Pulmonary artery endothelial cell (primary cell): ENCODE results near the gene PLXND1. TPM values are rescaled to one million over a fixed set of nuclear protein-coding genes. Genes with fewer than 3 reads are reported as not detected.

Experiments used
- DNase-seq: peaks from one replicate; pipeline ENCODE4 v3.0.0-alpha.2; 2011; ENCODE audit warnings: low read depth, low spot score
- total RNA-seq: library from RNA; depleted of rRNA; stranded (reverse); fragments of >200 nt; gene quantifications from 2 replicates; pipeline ENCODE4 v1.2.3, GENCODE V29; 2014

PLXND1 gene
- total RNA-seq, 1 donor from 2014 or later = 339 TPM

DNA sequence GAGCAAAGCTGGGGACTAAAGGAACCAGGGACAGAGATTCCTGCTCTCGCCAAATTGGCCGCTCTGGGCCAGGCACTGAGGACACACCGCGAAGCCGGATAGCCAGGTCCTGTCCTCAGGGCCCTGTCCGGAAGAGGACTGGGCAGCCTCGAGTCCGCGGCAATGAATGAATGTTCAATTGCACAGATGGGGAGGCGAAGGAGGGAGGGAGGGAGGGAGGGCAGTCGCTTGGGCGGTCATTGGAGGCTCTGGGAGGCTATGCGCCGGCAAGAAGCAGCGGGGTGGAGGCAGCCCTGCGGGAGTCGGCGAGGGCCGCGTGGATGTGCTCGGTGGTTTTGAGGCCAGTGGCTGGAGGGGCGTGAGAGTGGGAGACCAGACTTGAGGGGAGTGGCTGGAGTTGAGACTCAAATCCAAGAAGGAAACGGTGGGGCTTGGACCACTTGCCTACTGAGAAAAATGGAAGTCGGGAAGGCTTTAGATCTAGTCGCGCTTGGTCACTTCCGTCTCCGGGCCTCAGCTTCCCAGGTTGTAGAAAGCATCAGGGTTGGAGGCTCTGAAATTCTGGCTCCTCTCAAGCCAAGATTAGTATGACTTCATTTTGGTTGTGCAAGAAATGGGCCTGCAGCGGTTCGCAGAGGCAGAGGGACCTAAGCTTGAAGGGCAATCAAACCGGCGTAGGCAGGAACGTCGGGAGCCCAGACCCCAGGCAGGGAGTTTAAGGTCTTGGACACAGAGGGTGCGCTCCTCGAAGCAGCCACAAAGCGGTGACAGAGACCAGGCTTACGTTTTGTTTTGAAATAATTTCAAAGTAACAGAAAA is 21.1 kb upstream of the PLXND1 start:
- DNase-seq = no peak

DNA sequence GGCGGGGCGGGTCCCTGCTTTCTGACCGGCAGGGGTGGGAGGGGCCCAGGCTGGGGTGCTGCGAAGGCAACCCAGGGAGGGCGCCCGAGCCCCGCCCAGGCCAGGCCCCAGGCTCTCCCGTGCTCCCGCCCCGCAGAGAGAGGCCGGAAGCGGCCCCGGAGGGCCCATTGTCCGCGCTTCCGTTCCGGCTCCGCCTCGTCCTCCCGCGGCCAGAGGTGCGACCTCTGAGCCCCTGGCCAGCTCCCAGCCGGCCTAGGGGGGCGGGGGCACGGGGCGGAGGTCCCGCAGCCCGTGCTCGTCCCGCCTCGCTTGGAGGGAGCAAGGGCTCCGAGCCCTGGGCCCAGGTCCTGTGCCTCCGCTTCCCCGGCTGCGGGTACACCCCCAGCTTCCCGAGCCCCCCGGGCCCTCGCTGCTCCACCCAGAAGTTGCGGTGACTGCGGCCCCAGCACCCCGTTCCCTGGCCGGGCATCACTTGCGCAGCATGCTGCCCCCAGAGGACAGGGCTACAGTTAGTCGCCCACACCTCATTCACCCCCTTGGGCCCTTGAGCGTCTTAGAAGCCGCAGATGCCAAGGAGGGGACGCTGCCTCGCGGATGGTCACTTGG is 20.4 kb upstream of the PLXND1 start:
- DNase-seq = no peak

DNA sequence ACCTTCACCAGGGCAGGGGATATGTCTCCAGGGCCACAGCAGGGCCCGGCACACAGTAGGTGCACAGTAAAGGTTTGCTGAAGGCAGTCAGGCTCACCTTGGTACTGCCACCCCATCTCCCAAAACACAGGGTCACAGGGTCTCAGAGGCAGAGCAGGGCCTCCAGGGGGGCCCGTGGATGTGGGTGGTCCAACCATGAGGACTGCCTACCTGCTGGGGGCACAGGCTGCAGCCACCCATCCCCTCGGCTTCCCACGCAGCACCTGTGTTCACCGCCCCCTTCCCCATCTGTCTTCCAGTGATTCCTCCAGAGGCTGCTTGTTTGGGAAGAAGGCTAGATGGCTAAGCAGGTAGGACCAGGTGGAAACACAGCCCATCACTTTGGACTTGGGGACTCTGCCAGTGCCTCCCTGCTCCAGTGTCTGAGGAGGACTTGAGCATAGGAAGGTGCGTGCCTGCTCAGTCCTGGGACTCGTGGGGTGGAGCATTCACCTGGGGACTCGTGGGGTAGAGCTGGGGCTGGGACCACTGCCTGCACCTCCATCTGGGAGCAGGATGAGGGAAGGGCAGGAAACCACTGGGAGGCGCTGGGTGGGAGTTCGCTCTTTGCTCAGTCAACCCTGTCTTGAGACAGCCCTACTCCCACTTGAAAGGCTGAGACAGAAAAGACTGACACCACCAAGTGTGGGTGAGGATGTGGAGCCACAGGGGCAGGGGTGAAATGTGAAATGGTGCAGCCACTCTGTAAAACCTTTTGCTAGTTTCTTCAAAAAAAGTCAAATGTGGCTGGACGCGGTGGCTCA is 18.8 kb upstream of the PLXND1 start:
- no peak for DNase-seq

DNA sequence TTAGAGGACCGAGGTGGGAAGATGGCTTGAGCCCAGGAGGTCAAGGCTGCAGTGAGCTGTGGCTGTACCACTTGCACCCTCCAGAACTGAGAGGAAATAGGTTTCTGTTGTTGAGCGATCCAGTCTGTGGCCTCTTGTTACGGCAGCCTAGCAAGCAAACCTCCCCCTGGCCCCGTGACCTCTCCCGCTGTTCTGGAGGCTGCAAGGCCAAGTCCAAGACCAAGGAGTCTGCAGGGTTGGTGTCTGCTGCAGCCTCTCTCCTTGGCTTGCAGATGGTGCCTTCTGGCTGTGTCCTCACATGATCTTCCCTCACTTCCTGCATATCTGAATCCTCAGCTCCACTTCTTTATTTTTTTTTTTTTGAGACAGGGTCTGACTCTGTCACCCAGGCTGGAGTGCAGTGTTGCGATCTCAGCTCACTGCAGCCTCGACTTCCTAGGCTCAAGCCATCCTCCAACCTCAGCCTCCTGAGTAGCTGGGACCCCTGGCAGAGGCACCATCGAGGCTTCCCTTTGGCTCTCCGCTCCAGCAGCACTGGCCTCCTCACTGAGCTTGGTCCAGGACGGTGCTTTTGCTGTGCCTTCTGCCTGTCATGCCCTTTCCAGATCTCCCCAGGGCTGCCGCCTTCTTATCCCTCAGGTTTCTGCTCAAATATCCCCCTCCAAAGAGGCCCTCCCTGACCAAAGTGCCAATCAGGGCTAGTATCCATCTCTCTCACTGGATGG is 18.0 kb upstream of the PLXND1 start:
- no peak for DNase-seq

- DNase-seq = peak; percentile 89
Measured at GRCh38 chr3:129623447-129624118, 17.1 kb upstream of the PLXND1 start.

GRCh38 chr3:129622933-129623332 is 16.5 kb upstream of the PLXND1 start:
- no peak for DNase-seq

DNA sequence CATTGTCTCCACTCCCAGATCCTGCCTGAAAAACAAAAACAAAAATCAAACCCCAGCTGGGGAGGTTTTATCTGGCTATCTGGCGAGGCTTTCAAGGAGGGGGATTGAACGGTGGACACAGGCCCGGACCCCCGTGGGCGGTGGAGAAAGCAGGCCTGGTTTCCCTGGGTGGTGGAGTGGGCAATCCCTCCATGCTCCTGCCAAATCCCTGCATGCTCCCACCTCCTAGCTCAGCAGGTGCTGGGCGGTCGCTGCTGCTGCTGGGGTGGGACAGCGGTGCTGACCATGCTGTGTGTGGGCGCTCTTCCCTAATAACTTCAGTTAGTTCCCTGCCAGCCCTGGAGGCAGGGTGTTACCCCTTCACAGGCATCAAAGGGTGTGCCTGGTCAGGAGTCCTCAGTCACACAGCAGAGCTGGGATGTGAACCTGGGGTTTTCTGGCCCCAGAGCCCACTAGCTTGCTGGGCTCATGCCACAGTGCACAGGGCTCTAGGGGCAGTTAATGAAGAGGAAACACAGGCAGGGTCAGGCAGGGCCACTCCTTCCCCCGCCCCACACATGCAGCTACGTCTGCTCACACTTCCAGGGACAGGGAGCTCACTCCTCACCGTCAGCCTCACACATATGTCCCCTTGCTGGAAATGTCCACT is 15.9 kb upstream of the PLXND1 start:
- no peak for DNase-seq

GRCh38 chr3:129621626-129622225 is 15.2 kb upstream of the PLXND1 start:
- DNase-seq = no peak

DNA sequence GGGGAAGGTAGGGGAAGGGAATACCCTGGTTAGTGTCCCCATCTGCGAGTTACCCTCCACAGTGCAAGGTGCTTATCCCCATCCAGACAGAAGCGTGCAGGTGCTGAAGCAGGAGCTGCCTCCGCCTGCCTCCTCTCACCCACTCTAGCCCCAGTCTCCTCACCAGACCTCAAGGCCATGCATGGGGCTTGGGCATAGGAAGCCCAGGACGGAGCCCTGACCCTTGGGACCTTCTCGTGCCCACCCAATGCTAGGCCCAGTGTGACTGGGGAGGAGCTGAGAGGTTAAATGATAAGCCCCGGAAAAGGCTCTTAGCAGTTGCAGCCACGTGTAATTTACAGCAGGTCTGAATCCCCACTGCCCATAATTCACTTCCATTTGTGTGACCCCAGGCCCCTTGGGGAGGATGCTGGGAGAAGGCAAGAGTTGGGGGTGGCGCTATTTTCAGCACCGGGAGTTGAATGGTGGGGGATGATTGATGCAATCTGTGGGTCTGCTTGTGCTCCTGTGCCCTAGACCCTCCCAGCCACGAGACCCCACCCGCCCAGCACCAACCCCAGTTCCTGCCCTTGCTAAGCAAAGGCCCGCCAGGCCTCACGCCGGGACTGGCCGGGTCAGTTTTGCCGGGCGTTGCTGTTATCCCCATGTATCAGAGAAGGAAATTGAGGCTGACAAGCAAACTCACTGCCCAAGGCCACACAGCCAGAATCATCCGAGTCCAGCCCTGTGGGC is 14.5 kb upstream of the PLXND1 start:
- DNase-seq = no peak

DNA sequence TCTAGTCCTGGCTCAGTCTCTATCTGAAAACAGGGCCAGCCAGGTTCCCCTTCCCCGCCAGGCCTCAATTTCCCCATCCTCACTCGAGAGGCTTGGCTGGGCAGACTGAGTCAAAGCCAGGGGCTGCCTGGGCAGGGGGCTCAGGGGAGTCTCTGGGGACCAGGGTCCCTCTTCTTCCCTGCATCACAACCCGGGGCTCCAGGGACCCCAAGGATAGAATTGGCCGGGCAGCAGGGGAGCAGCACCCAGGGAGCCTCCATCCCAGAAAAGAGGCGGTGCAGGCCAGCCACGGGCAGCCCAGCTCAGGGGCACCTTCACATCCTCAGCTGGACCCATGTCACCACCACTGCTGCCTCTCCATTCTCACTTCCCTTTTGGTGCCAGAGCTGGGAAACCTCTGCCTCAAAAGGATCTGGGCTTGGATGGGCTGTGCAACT is 13.3 kb upstream of the PLXND1 start:
- DNase-seq = no peak

DNA sequence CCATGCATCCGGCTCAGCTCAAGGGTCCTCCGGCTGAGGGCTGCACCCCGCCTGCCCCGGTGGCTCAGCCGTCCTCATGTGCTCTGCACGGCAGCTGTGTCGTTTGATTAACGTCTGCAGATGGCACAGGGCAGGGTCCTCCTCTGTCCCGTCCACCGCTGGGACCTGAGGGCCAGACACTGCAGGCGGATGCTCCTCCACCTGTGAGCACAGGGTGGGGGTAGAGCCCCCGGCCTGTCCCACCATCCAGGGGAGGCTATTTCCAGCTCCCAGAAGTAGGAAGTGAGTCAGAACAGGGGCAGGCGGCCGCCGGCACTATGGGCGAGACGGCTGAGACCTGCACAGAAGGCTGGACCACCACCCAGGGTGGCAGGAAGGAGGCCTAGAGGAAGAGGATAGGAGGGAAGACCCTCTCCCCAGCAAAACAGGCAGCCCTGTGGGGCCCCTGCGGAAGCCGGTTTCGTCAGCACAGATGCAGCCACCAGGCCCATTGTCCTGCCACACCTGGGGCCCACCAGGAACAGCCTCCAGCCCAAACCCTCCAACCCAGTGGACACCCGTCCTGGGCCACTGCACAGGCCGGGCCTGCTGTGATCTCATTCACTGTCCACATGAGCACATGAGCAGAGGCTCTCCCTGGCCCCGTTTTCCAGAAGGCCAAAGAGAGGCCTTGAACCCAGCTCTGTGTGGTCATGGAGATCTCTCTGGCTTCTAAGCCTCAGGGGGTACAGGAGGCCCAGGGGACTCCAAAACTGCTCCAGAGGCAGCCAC is 12.6 kb upstream of the PLXND1 start:
- DNase-seq = no peak

GRCh38 chr3:129618186-129618820 is 11.8 kb upstream of the PLXND1 start:
- no peak for DNase-seq

DNA sequence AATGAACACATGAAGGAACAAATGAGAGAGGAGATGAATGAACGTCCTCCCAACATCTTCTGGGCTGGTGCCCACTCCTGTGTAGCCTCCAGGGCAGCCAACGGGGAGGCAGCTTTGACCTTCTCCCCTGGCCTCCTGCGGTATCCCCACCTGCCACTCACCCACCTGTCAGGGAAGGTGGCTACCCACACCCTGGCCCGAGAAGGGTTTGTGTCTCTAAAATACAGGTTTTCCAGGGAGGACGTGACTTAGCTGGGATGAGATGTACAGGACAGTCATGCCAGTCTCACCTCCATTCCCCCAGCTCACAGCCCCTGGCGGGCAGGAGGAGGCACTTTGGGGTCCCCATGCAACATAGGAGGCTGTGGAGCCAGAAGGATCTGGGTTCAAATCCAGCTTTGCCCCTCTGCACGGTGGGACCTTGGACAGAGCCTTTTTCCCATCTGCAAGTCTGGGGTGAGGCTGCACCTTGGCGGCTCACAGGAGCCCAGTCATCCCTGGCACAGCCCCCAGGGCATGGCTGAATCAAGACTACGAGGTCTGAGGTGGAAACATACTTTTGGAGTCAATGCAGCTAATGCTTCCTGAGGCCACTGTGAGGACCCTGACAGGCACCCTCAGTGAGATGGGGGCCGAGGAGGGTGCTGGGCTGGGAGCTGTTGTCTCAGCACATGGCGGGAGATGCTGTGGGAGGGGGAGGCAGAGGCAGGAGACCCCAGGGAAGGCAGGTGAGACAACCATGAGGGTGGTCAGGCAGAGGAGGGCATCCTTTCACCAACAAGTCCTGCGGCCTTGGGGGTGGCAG is 11.1 kb upstream of the PLXND1 start:
- no peak for DNase-seq

GRCh38 chr3:129616713-129617112 is 10.2 kb upstream of the PLXND1 start:
- DNase-seq = no peak

GRCh38 chr3:129616291-129616690 is 9.8 kb upstream of the PLXND1 start:
- no peak for DNase-seq

DNA sequence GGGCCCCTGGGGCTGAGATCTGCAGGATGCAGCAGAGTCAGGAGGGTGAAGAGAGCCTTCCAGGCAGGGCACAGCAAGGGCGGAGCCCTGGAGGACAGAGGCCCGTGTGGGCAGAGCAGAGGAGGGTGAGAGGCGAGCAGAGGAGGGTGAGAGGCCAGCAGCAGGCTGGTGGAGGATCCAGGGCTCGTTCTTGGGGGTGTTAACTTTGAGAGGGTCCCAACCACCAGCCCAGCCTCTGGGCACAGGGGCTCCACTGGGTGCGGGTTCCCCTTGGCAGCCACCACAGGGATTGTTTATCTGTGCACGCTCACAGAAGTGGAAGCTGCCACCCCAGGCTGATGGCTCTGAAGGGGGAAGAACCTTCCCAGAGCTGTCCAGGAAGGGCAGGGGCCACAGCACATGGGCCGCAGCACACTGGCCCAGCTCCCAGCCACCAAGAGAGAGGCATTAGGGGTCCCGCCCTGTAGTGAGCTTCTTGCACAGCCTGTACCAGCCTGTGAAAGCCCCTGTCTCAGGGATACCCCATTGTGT is 9.3 kb upstream of the PLXND1 start:
- DNase-seq = no peak

DNA sequence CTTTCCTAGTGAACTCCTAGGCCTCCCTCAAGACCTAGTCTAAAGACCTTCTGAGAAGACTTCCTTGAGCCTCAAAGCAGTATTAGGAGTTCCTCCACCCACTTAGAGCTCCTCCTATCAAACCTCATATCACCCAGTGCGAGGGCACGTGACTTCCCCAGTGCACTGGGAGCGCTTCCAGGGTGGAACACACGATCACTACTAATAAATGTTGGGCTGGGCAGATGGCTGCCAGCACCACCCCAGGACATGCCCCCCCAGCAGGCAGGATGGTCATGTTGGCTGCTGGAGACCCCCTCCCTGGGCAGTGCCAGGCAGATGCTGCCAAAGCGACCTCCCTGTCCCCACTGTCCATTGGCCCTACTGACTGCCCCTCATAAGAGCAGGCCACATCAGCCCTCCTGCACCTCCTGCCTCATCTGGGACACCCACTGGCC is 8.5 kb upstream of the PLXND1 start:
- no peak for DNase-seq
